Astrocyte of the spinal cord (primary cell): ENCODE data around the gene BTG1.
A peak's percentile ranks its signal among the peaks of the same experiment; 100 is the strongest.

Experiments used
- DNase-seq: peaks from one replicate; pipeline ENCODE4 v3.0.0; 2011; ENCODE audit warnings: low read depth, low spot score
- H3K4me3 ChIP-seq: 2 replicates; pipeline ENCODE4 v1.5.1; 2011; ENCODE audit warnings: low read depth, mild to moderate bottlenecking, low read length, moderate library complexity
- CTCF ChIP-seq: IDR thresholded peaks from 2 replicates; pipeline ENCODE4 v1.5.1; 2012; ENCODE audit warnings: low read depth, mild to moderate bottlenecking, low read length, inconsistent platforms
- in situ Hi-C: cut with HindIII; loops from 2 replicates; pipeline ENCODE4 v1.10.0; 2017; ENCODE audit warnings: low sequenced_read_pairs

Gene BTG1

GRCh38 chr12:92145731-92146496 is at the start of gene BTG1:
TSS of gene BTG1 (minus strand) at chr12:92145846. CDS start at chr12:92145535, 311 bp downstream.
- H3K4me3 ChIP-seq: peak within 1 kb of the TSS; percentile 94
- TF ChIP-seq CTCF: no peak
- in situ Hi-C loops: no loop called here
- peak; percentile 100 for DNase-seq

GRCh38 chr12:92194561-92194960 is 48.9 kb upstream of the BTG1 start:
- no peak overlapping the region for H3K4me3 ChIP-seq
- in situ Hi-C loops: no loop called here
- no peak for TF ChIP-seq CTCF
- no peak for DNase-seq

- in situ Hi-C loops: no loop called here
- no peak for TF ChIP-seq CTCF
- no peak overlapping the region for H3K4me3 ChIP-seq
- DNase-seq: no peak
Observed at GRCh38 chr12:92193846-92194245, 48.2 kb upstream of the BTG1 start.

GRCh38 chr12:92193063-92193462 is 47.4 kb upstream of the BTG1 start:
- no peak for TF ChIP-seq CTCF
- H3K4me3 ChIP-seq: no peak overlapping the region
- in situ Hi-C loops: no loop called here
- DNase-seq: no peak

- DNase-seq: no peak
- TF ChIP-seq CTCF: no peak
- in situ Hi-C loops: no loop called here
- H3K4me3 ChIP-seq: no peak overlapping the region
Observed at GRCh38 chr12:92192360-92192759, 46.7 kb upstream of the BTG1 start.

- no peak overlapping the region for H3K4me3 ChIP-seq
- in situ Hi-C loops: no loop called here
- TF ChIP-seq CTCF: no peak
- DNase-seq: no peak
Observed at GRCh38 chr12:92191061-92191460, 45.4 kb upstream of the BTG1 start.
